HG03520 (cell line): ENCODE measurements around the gene FASN.

ENCODE experiments used
- ATAC-seq: cut with Tn5 transposase; IDR thresholded peaks from one replicate; pipeline ENCODE4 v1.9.1; 2021; ENCODE audit warnings: mild to moderate bottlenecking, moderate library complexity; ENCODE audit not compliant: unreplicated experiment

The FASN gene

GRCh38 chr17:82059272-82060000 is 38.6 kb downstream of the FASN start:
- ATAC-seq: no peak

- no peak for ATAC-seq
These were observed 39.2 kb downstream of the FASN start for GRCh38 chr17:82058855-82059249.

DNA sequence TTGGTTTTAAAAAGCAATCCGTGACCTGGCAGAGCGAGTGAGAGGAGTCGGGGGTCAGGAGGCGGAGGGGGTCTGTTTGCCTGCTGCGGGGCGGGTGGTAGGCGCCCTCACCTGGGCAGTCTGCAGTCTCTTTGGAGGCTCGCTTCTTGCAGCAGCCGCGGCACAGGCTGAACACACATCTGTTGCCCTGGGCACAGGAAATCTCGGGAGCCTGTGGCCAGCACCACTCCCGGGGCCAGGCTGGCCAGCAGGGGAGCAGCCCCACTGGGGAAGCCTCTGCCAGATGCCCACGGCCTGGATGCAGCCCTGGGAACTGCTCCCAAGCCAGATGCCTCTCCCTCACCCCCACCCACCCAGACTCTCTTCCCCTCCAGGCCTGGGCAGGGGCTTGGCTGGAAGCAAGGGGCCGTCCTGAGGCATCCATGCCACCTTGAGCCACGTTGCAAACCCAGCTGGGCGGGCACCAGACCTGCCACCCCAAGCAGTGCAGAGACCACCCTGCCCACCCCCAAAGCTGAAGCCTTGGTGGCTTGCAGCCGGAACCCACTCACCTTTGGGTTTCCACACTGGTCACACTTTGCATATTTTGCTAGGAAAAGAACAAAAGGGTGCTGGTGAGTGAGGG is 39.7 kb downstream of the FASN start:
- ATAC-seq: no peak

DNA sequence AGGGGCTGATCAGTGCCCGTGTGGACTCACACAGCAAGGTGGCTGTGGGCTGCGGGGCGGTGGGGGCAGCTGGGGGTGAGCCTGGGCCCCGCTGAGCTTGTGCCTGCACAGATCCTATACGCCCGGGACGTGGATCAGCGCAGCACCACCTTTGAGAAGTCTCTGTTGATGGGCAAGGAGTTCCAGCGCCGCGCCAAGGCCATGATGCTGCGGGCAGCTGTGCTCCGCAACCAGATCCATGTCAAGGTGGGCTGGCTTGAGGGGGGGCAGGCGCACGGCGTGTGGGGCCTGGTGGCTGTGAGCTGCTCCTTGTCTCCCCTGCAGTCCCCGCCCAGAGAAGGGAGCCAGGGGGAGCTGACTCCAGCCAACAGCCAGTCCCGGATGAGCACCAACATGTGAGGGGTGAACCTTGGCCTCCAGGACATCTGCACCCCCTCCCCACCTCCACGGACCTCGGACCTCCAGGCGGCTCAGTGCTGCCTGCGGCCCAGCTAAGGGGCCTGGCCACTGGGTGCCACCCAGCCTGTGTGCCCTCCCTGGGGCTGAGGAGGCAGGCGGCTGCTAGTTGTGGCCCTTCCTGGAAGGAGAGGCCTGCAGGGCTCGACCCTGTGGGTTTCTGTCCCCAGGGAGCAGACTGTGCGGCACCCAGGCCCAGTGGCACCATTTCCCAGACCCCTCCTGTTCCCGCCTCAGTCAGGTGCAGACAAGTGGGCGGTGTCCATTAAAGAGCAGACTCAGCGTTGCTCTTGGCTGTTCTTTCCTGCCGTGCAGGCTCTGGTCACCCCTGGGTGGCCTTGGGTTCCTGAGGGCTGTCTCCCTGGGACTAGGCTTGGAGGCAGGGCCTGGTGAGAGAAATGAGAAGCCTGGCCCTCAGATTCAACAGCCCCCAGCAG is 41.1 kb downstream of the FASN start:
- ATAC-seq: no peak

DNA sequence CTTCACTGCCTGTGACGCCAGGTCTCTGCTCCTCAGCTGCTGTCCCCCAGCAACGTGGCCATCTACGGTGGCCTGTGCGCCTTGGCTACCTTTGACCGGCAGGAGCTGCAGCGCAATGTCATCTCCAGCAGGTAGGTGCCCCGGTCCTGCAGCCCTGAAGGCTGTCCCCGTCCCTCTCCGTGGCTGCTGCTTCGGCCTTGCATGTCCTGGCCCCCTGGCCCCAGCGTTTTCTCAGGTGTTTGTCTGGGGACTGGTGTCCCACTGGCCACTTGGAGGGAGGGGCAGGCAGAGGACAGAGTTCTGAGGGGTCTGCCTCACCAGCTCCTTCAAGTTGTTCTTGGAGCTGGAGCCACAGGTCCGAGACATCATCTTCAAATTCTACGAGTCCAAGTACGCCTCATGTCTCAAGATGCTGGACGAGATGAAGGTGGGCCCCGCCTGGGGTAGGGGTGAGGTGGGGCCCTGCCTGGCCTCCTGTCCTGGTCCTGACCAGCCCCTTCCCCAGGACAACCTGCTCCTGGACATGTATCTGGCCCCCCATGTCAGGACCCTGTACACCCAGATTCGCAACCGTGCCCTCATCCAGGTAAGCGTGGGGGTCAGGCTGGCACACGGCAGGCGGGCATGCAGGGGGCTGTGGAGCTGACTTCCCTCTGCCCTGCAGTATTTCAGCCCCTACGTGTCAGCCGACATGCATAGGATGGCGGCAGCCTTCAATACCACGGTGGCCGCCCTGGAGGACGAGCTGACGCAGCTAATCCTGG is 41.9 kb downstream of the FASN start:
- no peak for ATAC-seq

GRCh38 chr17:82055023-82055964 is 42.7 kb downstream of the FASN start:
- ATAC-seq: no peak

DNA sequence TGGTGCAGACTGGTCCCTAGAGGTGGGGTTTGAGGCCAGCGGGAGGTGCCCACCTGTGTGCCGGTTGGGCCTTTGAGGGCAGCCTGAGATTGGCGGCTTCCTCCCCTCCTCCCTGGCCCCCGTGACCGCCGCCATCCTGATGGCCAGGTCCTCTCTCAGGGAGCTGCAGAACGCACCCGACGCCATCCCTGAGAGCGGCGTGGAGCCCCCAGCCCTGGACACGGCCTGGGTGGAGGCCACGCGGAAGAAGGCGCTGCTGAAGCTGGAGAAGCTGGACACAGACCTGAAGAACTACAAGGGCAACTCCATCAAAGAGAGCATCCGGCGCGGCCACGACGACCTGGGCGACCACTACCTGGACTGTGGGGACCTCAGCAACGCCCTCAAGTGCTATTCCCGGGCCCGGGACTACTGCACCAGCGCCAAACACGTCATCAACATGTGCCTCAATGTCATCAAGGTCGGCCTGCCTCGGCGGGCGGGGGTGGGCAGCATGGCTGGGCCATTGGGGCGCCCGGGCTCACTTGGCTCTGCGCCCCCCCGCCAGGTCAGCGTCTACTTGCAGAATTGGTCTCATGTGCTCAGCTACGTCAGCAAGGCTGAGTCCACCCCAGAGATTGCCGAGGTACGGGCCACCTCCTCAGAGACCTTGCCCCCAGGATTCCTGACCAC is 43.5 kb downstream of the FASN start:
- no peak for ATAC-seq

GRCh38 chr17:82053556-82054263 is 44.3 kb downstream of the FASN start:
- no peak for ATAC-seq

GRCh38 chr17:82053130-82053529 is 44.9 kb downstream of the FASN start:
- no peak for ATAC-seq

- no peak for ATAC-seq
These were observed 45.4 kb downstream of the FASN start for GRCh38 chr17:82052638-82053059.

DNA sequence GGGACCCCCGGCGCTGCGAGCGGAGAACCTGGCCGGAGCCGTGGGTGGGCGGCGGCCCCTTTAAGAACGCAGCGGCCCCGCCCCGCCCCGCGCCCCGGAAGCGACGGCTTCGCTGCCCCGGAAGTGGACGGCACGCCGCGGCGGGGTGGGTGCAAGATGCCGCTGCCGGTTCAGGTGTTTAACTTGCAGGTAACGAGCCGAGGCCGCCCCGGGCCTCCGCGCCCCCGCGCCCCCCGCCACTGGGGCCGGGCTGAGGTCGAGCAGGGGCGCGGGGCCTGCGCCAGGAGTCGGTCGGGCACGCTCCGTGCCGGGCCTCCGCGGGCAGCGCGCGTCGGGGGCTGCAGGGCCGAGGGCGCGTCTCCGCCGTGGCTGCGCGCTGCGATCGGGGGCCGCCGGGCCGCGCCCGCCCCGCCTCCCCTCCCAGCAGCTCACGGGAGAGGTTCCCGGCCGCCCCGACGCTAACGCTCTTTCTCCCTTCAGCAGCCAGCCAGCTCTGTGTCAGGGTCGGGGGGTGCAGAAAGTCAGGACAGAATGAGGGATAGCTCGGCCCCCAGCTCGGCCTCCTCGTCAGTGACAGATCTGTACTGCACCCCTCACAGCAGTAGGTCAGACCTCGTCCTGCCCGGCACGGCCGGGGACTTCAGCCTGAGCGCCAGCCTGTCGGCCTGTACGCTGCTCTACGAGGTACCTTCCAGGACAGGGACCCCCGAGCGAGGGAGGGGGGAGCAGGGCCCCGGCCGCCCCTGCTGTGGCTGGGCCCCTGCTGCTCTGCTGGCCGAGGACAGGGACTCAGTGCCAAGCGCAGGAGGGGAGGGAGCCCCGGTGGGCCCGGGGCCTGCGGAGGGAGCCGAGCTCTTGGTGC is 46.0 kb downstream of the FASN start, which contains the start of the genes GPS1 and RFNG:
TSS of gene GPS1 (plus strand) at position 123 of the 862 bp plus-strand sequence. CDS start at position 157, 34 bp downstream.
TSS of gene RFNG (minus strand) at position 36 of the 862 bp plus-strand sequence. CDS start 45 bp downstream, outside the sequence.
- no peak for ATAC-seq

DNA sequence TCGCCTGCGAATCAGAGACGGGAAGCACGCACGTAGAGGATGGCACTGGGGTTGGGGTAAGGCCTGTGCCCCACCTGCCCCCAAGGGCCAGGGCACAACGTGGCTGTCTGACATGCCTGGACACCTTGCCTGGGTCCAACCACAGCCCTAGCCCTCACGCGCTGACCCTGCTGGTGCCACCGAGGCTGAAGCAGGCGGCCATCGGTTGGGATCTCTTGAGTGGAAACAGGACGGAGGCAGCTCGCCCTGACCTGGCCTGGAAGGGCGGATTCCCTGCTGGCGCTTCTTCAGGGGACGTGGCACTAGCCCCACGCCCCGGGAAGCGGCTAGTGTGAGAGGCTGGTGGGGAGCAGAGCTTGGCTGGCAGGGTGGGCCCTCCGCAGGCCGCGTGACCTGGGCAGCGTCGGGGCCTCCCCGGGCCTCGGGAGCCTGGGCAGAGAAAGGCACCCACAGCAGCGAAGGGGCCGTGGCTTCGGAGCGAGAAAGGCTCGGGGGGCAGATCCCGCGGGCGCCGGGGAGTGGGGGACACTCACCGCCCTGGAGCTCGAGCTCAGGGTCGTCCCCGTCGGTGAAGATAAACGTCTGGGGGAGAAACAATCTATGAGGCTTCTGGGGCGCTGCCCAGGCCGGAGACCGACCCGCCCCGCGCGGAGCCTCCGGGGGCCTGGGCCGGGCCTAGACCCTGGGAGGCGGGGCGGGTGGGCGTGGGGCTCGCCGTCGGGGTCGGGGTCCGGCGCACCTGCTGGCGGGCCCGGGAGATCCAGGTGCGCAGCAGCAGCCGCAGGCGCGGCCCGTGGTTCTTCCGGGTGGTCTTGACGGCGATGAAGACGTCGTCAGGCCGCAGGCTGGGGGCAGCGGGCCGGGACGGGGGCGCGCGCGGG is 47.0 kb downstream of the FASN start:
- no peak for ATAC-seq

- ATAC-seq: no peak
These were observed 47.8 kb downstream of the FASN start for GRCh38 chr17:82050152-82050760.

DNA sequence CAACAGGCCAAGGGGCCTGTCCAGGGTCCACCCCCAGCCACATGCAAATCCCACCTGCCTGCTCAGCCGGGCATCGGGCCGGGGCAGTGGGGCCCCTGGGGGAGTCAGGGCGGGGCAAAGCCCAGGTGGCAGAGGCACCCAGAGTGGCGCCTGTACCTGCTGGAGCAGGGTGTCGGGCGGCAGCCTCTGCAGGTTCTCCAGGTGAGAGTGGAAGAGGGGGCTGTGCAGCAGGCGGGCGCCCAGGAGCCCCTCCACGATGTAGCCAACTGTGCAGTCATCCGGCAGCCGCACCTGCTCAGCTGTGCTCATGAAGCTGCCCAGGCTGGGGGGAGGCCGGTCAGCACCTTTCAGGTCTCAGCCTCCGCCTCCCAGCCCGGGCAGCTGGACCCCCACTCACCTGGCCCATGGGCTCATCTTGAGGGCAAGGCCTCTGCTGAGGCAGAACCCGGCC is 48.5 kb downstream of the FASN start:
- ATAC-seq: no peak

GRCh38 chr17:82049106-82049505 is 48.9 kb downstream of the FASN start:
- ATAC-seq: no peak

DNA sequence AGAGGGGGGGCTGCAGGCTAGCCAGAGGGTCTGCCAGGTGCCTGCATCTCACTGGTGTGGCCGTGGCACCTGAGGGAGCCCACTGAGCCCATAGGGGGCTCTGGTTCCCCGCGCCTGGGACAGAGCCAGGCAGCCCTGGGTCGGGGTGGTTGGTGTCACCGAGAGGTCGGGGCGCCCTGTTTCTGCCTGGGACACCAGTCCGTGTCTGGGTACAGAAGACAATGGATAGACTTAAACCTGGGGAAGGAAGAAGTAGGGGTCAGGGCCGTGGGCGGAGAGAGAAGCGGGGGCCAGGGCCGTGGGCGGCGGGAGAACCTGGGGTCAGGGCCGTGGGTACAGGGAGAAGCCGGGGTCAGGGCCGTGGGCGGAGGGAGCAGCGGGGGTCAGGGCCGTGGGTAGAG is 49.5 kb downstream of the FASN start:
- ATAC-seq: no peak
